GM19099 (cell line): ENCODE data around the gene RNF31.
A peak's percentile ranks its signal among the peaks of the same experiment; 100 is the strongest.

Experiments used
- POLR2A ChIP-seq: IDR thresholded peaks from 3 replicates; pipeline ENCODE4 v1.6.1; 2011; ENCODE audit warnings: low read depth; ENCODE audit not compliant: insufficient read length; ENCODE audit errors: extremely low read depth

Gene RNF31

GRCh38 chr14:24113801-24114531 is 33.3 kb upstream of the RNF31 start:
- TF ChIP-seq POLR2A: peak; percentile 82

- peak; percentile 53 for TF ChIP-seq POLR2A
Observed at GRCh38 chr14:24114532-24115421, 32.5 kb upstream of the RNF31 start, which contains the start of the genes DCAF11 and NRL. Gene DCAF11 (plus strand): TSS chr14:24114777. CDS start chr14:24115595, 818 bp downstream. Gene NRL (minus strand): TSS chr14:24114949. CDS start chr14:24082848, 32,101 bp downstream.

- no peak for TF ChIP-seq POLR2A
Observed at GRCh38 chr14:24115422-24116127, 31.7 kb upstream of the RNF31 start.

- TF ChIP-seq POLR2A: no peak
Observed at GRCh38 chr14:24116128-24116814, 31.0 kb upstream of the RNF31 start.

- TF ChIP-seq POLR2A: no peak
Observed at GRCh38 chr14:24117179-24117578, 30.1 kb upstream of the RNF31 start.

- no peak for TF ChIP-seq POLR2A
Observed at GRCh38 chr14:24119691-24120090, 27.6 kb upstream of the RNF31 start.

- no peak for TF ChIP-seq POLR2A
Observed at GRCh38 chr14:24121210-24121609, 26.1 kb upstream of the RNF31 start.

GRCh38 chr14:24122416-24122815 is 24.9 kb upstream of the RNF31 start:
- no peak for TF ChIP-seq POLR2A

- no peak for TF ChIP-seq POLR2A
Observed at GRCh38 chr14:24122898-24123297, 24.4 kb upstream of the RNF31 start.

GRCh38 chr14:24123424-24124417 is 23.6 kb upstream of the RNF31 start:
- TF ChIP-seq POLR2A: peak; percentile 25

- no peak for TF ChIP-seq POLR2A
Observed at GRCh38 chr14:24126939-24127338, 20.4 kb upstream of the RNF31 start.

- TF ChIP-seq POLR2A: no peak
Observed at GRCh38 chr14:24127673-24128072, 19.6 kb upstream of the RNF31 start.

- TF ChIP-seq POLR2A: no peak
Observed at GRCh38 chr14:24129410-24129998, 17.8 kb upstream of the RNF31 start.
